Hematopoietic multipotent progenitor cell treated with erythropoietin and hydrocortisone succinate and interleukin-3 and kit ligand, for 4 days (in vitro differentiated cells): ENCODE results near the gene GRK7.
"Not testable (repeated sequence)": the region's sequence is repeated elsewhere in the genome, so short reads cannot be mapped to it uniquely, and the experiment has no call there.

Experiments
- DNase-seq: peaks from one replicate; pipeline ENCODE4 v3.0.0-alpha.2; 2015

GRK7 gene

GRCh38 chr3:141796081-141796888, 33.1 kb downstream of the GRK7 start:
- DNase-seq, result peak; percentile 92

DNA sequence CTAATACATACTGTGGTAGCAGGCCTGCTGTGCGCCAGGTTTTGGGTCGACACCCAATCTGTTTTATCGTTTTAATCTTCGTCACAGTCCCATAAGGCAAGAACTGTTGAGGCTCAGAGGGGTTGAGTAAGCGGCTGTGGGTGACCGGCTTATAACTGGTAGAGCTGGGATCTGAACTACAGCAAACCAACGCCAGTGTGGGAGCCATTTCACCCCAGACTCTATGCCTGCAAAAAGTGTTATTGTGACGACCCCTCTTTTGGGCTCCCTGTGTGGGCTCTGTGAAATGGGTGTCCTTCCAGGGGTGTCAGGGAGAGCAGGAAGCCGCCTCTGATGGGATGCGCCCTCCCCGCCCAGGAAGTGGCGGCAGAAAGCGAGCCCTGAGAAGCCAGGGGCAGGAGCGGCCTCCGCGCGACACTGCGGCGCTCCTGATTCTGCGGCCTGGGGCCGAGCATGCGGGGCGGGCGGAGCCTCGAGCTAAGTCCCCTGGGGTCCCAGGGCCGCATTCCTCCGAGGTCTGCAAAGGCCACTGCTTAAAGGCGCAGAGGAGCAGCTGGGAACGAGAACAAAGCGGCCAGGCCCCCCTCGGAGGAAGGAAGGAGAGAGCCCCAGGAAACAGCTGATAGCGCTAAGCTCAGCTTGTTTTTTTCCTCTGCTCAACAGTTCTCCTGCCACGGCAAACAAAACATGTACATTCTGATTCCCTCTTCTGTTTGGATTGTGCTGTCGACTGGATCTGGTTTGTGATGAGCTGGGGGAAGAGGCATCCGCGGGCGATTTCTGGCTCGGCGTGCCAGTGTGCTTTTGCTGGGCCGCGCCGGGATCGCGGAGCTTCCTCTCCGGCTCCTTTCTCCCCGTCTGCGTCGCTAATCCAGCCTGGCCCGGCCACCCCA, 33.9 kb downstream of the GRK7 start:
- peak; percentile 78 for DNase-seq

GRCh38 chr3:141797819-141798447, 34.7 kb downstream of the GRK7 start:
- DNase-seq, result no peak

GRCh38 chr3:141798448-141798845, 35.2 kb downstream of the GRK7 start:
- DNase-seq, result no peak

DNA sequence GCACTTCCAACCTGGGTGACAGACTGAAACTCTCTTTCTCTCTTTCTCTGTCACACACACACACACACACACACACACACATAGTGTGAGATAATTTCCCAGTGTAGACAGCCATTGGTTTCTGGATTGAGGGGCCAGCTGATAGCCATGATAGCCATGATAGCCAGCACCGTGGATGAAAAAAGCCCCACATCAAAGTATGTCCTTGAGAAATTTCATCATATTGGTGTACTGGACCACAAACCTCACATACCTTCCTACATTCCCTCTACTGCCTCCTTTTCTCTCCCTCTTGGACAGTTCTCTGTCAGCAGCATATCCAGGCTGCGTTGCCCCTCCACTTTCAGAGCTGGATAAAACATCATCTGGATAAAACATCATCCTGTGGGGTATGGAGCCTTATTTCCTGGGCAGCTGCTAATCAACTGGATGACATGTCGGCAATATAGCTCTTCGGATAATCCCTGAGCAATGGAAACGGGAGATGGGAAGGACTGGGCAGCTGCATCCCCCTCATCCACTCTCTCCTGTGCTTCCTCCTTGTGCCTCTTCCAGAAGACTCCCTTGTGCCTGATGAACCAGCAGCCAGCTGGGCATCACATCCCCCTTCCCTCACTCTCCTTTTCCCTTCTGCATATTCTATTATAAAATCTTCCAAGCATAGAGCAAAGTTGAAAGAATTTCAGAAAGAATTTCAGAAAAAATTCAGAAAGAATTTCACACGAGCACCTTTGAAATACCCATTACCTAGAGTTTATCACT, 39.3 kb downstream of the GRK7 start:
- no peak for DNase-seq

DNA sequence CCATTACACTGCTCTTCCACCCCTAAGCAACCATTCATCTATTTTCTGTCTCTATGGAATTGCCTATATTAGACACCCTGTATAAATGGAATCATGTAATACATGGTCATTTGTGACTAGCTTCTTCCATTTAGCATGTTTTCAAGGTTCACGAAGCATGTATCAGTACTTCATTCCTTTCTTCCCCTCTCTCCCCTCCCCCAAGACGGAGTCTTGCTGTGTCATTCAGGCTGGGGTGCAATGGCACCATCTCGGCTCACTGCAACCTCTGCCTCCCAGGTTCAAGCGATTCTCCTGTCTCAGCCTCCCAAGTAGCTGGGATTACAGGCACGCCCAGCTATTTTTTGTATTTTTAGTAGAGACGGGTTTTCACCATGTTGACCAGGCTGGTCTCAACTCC, 40.3 kb downstream of the GRK7 start:
- not testable (repeated sequence) for DNase-seq

GRCh38 chr3:141804447-141804777, 41.2 kb downstream of the GRK7 start:
- no peak for DNase-seq

- no peak for DNase-seq
Measured at GRCh38 chr3:141804778-141805639, 41.8 kb downstream of the GRK7 start.

- DNase-seq, result no peak
Measured at GRCh38 chr3:141807277-141808033, 44.2 kb downstream of the GRK7 start.

DNA sequence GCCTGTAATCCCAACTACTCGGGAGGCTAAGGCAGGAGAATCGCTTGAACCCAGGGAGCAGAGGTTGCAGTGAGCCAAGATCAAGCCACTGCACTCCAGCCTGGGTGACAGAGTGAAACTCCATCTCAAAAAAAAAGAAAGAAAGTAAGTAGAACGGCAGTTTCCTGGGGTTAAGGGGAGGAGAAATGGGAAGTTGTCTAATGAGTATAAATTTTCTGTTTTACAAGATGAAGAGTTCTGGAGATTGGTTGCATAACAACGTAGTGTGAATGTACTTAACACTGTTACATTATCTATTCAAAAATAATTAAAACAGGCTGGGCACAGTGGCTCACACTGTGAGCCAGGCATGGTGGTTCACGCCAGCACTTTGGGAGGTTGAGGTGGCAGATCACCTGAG, 45.4 kb downstream of the GRK7 start:
- DNase-seq, result peak; percentile 57

DNA sequence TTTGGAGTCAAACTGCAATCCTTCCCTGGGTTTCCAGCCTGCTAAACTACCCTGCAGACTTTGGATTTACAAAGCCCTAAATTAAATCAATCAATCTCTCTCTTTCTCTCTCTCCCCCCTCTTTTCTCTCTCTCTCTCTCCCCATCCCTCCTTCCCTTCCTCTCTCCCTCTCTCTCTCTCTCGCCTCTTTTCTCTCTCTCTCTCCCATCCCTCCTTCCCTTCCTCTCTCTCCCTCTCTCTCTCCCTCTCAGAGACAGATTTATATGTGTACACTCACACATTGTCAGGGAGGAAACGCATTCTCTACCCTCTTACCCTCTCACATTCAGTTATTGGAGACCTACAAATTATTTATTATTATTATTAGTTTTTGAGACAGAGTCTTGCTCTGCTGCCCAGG, 47.0 kb downstream of the GRK7 start:
- DNase-seq, result no peak

DNA sequence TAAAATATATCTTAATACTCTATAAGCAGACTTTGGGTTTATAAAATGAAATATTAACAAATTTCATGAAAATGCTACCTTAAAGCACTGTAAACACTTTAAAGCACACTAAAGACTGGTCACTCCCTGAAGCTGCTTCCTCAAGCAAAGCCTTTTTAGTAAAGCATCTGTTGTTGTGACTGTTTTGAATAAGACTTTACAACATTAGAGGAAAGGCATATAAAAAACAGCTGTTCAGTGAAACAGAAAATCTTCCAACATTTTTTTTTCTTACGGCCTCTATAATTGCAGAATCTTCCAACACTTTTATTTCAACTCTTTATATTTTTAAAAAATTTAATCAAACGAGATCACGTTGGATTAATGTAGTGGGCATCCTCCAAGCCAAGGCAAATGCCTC, 48.1 kb downstream of the GRK7 start:
- no peak for DNase-seq

DNA sequence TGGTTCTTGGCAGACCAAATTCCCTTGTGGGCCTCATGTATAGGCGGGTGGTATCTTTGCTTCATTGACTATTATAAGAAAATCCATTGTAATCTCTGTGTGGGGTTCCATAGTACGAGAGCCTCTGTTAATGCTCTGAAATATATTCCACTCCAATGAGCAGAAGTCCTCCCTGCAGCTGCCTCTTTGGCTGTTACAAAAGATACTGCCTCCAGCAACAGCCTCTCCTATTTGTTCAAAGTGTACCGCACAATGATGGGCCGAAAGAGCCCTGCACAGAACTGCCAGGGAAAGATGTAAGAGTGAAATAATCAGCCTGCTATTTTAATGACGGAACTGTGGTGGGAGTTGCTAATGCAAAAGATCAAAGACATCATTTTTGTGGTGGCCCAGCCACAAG, 48.9 kb downstream of the GRK7 start:
- DNase-seq, result no peak

DNA sequence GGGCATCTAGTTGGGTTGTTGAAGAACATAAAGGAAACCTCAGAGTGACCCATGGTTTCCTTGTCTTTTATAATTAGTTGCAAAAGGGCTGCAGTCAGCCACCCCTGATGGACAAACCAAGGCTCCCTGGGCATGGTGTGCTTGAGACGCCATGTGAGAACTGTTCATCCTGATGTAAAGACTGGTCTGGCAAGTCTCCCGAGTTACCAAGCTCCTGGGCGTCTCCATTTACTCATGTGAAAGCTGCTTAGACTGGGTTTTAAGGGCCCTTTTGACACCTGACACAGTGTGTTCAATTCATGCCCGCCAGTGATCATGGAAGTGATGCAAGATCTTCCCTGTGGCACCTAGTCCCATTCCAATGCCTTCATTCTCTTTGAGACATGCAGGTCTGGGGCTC, 49.4 kb downstream of the GRK7 start:
- no peak for DNase-seq
